Measurements from ENCODE around the gene MCRS1. TPM values are rescaled to one million over a fixed set of nuclear protein-coding genes. Genes with fewer than 3 reads are reported as not detected.

Gene MCRS1
- total RNA-seq, 1 experiment from 2014 or later: 86.8 TPM

GRCh38 chr12:49554266-49554665 is 13.7 kb downstream of the MCRS1 start:
- intact Hi-C loops (cut with micrococcal nuclease): no loop called here
- ChIA-PET POLR2A (ENCODE audit: unreplicated experiment) (no interaction called here), CTCF (interaction anchor here (0.7 to 1.6 kb wide), 3 partner anchors 10 to 621 kb away, joined by 3 to 9 read pairs (median 3); no protein-coding TSS in a partner anchor)
- no peaks in the 10 kb centered on the region for H3K27me3 ChIP-seq (ENCODE audit: low read length)
- H3K9ac ChIP-seq (ENCODE audit: low read length): no peak overlapping the region
- H3K79me2 ChIP-seq (ENCODE audit: low read length): no peaks in the 10 kb centered on the region
- H3K4me2 ChIP-seq (ENCODE audit: low read length): no peak overlapping the region
- no peak for TF ChIP-seq EZH2 (IDR thresholded peaks at IDR 0.05; ENCODE audit: low read length, unreplicated experiment)
- TF ChIP-seq EZH2phosphoT487 (IDR thresholded peaks at IDR 0.05; ENCODE audit: borderline replicate concordance, low read length): no peak
- no peak for TF ChIP-seq CTCF (conservative IDR thresholded peaks at IDR 0.05; ENCODE audit: low read depth, low read length)
- H3K9me3 ChIP-seq (ENCODE audit: low read length): no peaks in the 10 kb centered on the region
- no TSS peak for BruUV-seq (replicated peaks)
- DNase-seq (no peak), ATAC-seq (no peak)
- no peaks in the 10 kb centered on the region for H4K20me1 ChIP-seq (ENCODE audit: low read length)
- H3K4me3 ChIP-seq (ENCODE audit: low read length): no peak overlapping the region
- peaks cover 6% of the 10 kb centered on the region; the same call in 1 of the 2 replicates for H3K36me3 ChIP-seq (ENCODE audit: low read depth, low read length)
- H3F3A ChIP-seq (ENCODE audit: low read length, unreplicated experiment): no peaks in the 10 kb centered on the region
- H3K9me2 ChIP-seq (replicated peaks; ENCODE audit: low read length): no peaks in the 10 kb centered on the region
- H2AFZ ChIP-seq (ENCODE audit: low read length): no peak overlapping the region
- no peak overlapping the region for H3K27ac ChIP-seq (ENCODE audit: low read length)
- no peaks in the 10 kb centered on the region for H3K4me1 ChIP-seq (ENCODE audit: insufficient read depth, low read length)

GRCh38 chr12:49553512-49554088 is 14.3 kb downstream of the MCRS1 start:
- Histone ChIP-seq H4K20me1 (ENCODE audit: low read length) (no peaks in the 10 kb centered on the region), H2AFZ (ENCODE audit: low read length) (no peak overlapping the region), H3K79me2 (ENCODE audit: low read length) (no peaks in the 10 kb centered on the region), H3K27ac (ENCODE audit: low read length) (no peak overlapping the region), H3K9me2 (replicated peaks; ENCODE audit: low read length) (no peaks in the 10 kb centered on the region), H3K4me1 (ENCODE audit: insufficient read depth, low read length) (no peaks in the 10 kb centered on the region), H3K36me3 (ENCODE audit: low read depth, low read length) (peaks cover 6% of the 10 kb centered on the region; the same call in 1 of the 2 replicates), H3K4me3 (ENCODE audit: low read length) (no peak overlapping the region), H3K27me3 (ENCODE audit: low read length) (no peaks in the 10 kb centered on the region), H3F3A (ENCODE audit: low read length, unreplicated experiment) (no peaks in the 10 kb centered on the region), H3K9me3 (ENCODE audit: low read length) (no peaks in the 10 kb centered on the region), H3K4me2 (ENCODE audit: low read length) (no peak overlapping the region), H3K9ac (ENCODE audit: low read length) (no peak overlapping the region)
- POLR2A ChIA-PET (ENCODE audit: unreplicated experiment): no interaction called here
- ATAC-seq (peak; percentile 79), DNase-seq (peak; percentile 60)
- BruUV-seq (replicated peaks): no TSS peak
- TF ChIP-seq CTCF (conservative IDR thresholded peaks at IDR 0.05; ENCODE audit: low read depth, low read length) (peak; percentile 84), EZH2 (IDR thresholded peaks at IDR 0.05; ENCODE audit: low read length, unreplicated experiment) (no peak)
- intact Hi-C loops (cut with micrococcal nuclease): loop anchor here (1.0 to 2.0 kb wide), 3 partner anchors 27 to 222 kb away; no protein-coding TSS in a partner anchor
- CTCF ChIA-PET: interaction anchor here (1.0 to 1.6 kb wide), 3 partner anchors 10 to 265 kb away, joined by 3 to 9 read pairs (median 5); no protein-coding TSS in a partner anchor

- no peaks in the 10 kb centered on the region for H3K27me3 ChIP-seq (ENCODE audit: low read length)
- no peak overlapping the region for H3K27ac ChIP-seq (ENCODE audit: low read length)
- H3F3A ChIP-seq (ENCODE audit: low read length, unreplicated experiment): no peaks in the 10 kb centered on the region
- H3K79me2 ChIP-seq (ENCODE audit: low read length): no peaks in the 10 kb centered on the region
- no peaks in the 10 kb centered on the region for H3K4me1 ChIP-seq (ENCODE audit: insufficient read depth, low read length)
- CTCF ChIA-PET: interaction anchor here (0.6 to 1.6 kb wide), 6 partner anchors 11 to 264 kb away, joined by 3 to 9 read pairs (median 3); no protein-coding TSS in a partner anchor
- no peak overlapping the region for H3K4me3 ChIP-seq (ENCODE audit: low read length)
- ATAC-seq (no peak), DNase-seq (no peak)
- H3K9me3 ChIP-seq (ENCODE audit: low read length): no peaks in the 10 kb centered on the region
- no peak overlapping the region for H3K9ac ChIP-seq (ENCODE audit: low read length)
- POLR2A ChIA-PET (ENCODE audit: unreplicated experiment): no interaction called here
- no peaks in the 10 kb centered on the region for H4K20me1 ChIP-seq (ENCODE audit: low read length)
- peaks cover 6% of the 10 kb centered on the region; the same call in 1 of the 2 replicates for H3K36me3 ChIP-seq (ENCODE audit: low read depth, low read length)
- no peak overlapping the region for H2AFZ ChIP-seq (ENCODE audit: low read length)
- TF ChIP-seq EZH2 (IDR thresholded peaks at IDR 0.05; ENCODE audit: low read length, unreplicated experiment) (no peak), EZH2phosphoT487 (IDR thresholded peaks at IDR 0.05; ENCODE audit: borderline replicate concordance, low read length) (no peak), CTCF (conservative IDR thresholded peaks at IDR 0.05; ENCODE audit: low read depth, low read length) (no peak)
- BruUV-seq (replicated peaks): no TSS peak
- H3K4me2 ChIP-seq (ENCODE audit: low read length): no peak overlapping the region
- H3K9me2 ChIP-seq (replicated peaks; ENCODE audit: low read length): no peaks in the 10 kb centered on the region
- intact Hi-C loops (cut with micrococcal nuclease): loop anchor here (1.0 to 2.0 kb wide), 3 partner anchors 27 to 222 kb away; no protein-coding TSS in a partner anchor
Measured at GRCh38 chr12:49552899-49553298, 15.0 kb downstream of the MCRS1 start.

All from PC-3 (cell line).